HG03039 (cell line): ENCODE data around the gene GEMIN5.
A peak's percentile ranks its signal among the peaks of the same experiment; 100 is the strongest.

Experiments
- ATAC-seq: cut with Tn5 transposase; IDR thresholded peaks from one replicate; pipeline ENCODE4 v1.9.1; 2021; ENCODE audit warnings: mild to moderate bottlenecking, moderate library complexity; ENCODE audit not compliant: unreplicated experiment

The GEMIN5 gene

DNA sequence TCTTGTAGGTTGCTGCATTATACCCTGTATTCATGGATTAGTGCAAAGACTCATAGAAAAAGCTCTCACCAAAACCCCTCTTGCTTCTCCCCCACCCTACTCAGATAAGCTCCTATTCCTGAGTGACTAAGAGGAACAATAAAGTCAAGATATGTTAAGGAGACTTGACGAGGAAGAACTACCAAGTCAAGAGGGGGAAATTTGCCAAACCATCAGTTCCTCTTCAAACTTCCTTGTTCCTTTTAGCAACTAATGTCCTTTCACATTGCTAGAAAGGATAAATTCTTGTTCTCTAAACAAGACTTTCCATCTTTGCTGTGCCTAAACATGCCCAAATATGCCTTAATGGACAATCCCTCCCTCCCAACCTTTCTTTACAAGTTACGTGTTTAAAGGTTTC is 52.6 kb downstream of the GEMIN5 start:
- ATAC-seq, result no peak

DNA sequence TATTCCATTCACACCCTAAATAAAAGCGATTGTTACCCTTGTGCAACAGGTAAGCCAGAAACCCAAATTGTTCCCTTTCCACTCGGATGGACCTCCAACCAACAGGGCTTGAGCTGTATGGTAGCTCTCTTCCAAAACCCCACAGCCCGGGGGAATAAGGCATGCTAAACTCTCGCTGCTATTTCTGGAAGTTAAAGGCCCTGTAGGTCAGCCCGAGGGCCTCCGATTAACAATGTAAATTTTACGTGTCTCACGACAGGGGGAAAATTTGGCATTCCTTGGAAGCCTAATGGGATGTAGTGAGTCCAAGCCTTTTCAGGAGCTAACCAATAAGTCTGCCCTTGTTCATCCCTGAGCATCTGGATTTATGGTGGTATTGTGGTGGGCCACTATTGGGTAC is 53.6 kb downstream of the GEMIN5 start:
- ATAC-seq, result no peak

DNA sequence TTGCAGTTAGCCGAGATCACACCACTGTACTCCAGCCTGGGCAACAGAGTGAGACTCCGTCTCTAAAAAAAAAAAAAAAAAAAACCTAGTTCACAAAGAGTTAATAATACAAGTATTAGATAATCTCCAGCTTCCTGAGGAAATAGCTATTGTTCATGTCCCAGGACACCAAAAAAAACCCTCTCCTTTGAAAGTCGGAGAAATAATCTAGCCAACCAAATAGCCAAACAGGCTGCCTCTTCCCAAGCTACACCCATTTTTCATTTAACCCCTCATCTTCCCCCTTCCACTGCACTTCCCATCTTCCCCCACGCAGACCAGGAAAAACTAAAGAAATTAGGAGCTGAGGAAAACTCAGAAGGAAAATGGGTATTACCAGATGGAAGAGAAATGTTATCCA is 56.0 kb downstream of the GEMIN5 start:
- no peak for ATAC-seq

DNA sequence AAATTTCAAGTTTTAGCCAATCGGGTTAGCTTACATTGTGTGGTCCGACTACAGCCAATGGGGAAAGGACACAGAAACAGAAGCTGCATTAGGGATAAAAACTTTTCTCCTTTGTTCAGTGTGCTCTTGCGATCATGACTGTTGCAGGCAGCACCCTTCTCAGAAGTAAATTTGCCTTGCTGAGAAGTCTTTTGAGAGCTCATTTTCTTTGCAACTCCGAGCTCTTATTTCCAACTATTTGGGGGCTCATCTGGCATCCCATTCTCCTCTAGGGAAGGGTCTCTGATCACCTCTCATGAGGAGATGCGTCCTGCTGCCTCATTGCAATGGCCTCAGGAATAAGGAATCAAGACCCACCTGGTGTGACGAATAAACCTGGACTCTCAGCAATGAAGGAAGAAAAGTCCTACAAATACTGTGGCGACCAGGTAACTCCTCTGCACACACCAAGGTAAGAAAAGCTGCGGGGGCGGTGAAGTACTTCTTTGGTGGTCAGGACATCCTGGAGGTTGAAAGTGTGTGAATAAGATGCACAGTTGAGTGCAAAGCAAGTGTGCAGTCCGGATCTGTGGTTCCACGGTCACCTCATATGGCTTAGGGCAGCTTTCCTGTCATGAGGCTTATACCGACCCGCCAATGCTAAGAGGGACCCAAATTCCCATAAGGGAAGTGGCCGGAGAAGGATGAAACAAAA is 59.2 kb downstream of the GEMIN5 start:
- no peak for ATAC-seq

DNA sequence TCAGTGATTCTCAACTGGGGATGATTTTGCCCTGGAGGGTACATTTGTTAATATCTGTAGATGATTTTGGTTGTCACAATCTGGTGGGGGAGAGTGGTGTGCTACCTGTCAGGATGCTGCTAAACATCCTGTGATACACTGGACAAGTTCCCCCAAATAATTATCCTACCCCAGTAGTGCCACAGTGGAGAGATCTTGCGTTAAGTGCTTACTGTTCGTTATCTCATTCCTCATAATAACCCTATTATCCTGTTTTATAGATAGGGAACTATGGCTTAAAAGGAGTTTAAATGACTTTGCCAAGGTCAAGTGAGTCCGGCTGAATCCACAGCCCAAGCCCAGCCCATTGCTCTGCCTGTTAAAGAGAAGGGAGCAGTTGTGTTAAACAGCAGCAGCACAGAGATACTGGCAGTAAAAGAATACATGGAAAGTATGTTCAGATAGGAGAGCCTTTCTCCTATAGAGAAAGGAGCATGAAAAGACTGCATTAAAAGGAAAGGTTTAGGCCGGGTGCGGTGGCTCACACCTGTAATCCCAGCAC is 64.2 kb downstream of the GEMIN5 start:
- ATAC-seq, result no peak

DNA sequence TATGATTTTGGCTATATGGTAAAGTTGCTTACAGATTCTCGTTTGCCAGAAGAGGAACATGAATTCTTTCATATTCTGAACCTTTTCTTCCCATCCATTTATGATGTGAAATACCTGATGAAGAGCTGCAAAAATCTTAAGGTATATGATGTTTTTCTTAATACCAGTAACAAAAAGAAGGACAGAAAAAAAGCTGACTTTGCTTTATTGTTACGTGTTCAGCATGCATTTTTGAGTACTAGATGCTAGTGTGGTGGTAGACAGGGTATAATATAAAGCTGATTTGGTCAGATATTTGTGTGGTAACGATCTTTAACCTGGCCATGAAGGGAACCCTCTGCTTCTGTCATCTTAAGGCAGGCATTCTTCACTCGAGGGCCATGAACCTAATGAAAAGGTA is 66.3 kb downstream of the GEMIN5 start:
- no peak for ATAC-seq

DNA sequence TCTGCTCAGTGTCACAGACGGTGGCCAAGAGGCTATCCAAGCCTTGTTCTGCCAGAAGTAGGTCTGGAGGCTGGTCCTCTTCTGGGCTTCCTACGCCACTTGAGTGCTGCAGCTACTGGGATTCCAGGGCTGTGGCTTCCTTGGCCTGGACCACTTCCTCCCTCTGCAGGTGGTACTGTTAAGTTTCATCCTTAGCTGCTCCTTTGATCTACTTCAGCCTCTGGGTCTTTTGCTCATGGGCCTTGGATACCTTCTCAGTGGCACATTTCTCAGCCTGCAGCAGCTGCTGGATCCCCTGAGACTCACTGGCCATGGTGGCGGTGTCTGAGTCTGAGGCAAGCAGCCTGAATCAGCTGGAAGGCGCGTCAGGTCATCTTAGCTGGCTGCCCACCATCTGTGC is 69.3 kb downstream of the GEMIN5 start:
- ATAC-seq, result no peak

DNA sequence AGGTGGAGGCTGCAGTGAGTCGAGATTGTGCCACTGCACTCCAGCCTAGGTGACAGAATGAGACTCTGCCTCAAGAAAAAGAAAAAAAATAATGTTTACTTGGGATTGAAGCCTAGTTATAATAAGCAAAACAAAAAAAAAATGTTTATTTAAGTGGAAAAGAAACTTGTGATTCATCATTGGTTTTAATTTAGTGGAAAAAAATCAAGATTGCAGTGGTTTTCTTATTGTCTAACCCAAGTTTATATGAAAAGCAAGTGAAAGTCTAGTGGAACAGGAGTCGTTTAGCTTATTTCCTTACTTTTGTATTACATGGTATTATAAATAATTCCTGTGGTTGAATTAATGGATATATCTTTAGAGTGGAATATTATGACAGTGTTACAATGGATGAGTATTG is 71.2 kb downstream of the GEMIN5 start:
- ATAC-seq, result no peak

DNA sequence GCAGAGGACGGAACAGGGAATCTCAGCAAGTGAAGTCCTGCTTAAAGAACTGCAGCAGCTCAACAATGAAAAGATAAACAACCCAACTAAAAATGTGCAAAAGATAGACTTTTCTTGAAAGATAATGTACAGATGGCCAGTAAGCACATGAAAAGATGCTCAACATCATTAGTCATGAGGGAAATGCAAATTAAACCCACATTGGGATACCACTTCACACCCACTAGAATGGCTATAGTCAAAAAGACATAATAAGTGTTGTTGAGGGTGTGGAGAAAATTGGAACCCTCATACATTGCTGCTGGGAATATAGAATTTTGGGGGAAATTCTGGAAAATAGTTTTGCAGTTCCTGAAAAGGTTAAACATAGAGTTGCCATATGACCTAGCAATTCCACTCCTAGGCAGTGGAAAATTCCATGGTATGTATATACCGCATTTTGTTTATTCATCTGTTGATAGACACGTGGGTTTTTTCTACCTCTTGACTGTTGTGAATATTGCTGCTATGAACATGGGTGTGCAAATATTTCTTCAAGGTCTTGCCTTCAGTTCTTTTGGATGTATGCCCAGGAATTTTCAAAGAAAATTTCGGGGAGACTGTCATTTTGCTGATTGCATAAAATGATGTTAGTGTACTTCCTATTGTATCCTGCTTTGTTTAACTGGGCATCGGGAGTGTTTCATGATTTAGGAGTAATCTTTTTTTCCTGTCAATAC is 72.4 kb downstream of the GEMIN5 start:
- ATAC-seq, result no peak

DNA sequence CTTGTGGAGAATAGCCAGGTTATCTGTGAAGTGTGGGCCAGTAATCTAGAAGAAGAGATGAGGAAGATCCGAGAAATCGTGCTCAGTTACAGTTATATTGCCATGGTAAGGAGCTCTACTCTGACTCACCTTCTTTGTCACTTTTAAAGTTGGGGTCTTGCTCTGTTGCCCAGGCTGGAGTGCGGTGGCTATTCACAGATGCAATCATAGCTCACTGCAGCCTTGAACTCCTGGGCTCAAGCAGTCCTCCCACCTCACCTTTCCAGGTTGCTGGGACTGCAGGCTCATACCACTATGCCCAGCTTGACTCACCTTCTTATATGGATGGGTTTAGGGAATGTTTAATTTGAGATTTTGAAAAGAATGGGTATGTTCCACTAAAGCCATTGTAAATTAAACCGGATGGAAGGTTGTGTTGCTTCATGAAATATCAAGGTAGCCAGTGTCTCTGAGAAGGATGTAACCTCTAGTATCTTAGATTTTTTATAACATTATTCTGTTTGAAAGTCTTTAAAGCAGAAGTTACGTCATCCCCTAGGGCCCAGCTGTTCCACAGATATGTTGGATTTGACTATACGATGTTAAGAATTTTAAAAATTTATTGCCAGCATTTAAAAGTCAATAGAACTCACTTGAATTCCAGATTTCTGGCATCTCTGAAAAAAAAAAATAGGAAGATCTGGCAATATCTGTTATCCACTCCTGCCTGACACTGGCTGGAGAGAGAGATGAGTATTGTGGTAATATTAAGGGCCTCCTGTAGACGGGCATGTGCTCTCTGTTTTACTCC is 74.5 kb downstream of the GEMIN5 start:
- no peak for ATAC-seq

DNA sequence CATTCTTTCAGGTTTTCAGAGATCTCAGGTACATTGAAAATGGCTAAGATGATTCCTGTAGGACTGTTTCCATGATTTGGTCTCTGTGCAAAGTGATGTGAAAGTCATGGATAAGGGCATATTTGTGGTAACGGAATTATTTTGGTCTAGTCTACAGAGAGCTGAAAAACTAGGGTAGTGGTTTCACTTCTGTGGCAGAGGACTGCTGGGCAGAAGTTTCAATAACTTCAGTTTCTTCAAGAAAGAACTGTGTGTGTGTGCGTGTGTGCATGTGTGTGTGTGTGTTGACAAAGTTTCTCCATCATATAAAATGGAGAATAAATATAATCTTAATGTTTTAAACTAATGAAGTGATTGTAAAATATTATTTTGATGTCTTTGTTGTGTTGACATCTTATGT is 75.2 kb downstream of the GEMIN5 start:
- no peak for ATAC-seq

DNA sequence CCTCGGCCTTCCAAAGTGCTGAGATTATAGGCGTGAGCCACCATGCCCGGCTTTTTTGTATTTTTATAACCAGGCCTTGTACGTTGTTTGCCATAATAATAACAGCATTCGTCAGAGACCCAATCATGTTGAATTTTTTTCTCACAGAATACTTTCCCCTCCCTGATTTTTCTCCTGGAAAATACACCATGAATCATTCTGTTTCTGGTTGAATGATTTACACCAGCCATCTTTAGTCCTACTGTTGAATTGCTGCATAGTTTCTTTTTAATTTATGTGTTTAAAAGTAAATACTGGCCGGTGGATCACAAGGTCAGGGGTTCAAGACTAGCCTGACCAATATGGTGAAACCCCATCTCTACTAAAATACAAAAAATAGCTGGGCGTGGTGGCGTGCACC is 76.1 kb downstream of the GEMIN5 start:
- ATAC-seq, result no peak

DNA sequence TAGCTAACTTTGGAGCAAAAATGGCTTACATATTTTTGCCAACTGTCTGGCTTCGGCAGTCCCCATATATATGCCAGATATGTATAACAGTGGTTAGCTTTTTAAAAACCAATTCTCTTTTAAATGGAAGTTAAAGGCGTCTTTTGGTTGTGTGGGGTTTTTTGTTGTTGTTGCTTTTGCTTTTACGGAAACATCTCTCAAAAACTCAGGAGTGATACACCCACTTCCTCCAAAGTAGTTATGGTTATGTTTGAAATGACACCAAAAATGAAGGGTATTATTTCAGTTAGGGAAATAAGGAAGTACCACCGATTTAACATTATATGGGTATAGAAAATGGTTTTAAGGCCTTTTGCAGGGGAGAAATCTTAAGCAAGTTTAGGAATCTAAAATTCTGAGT is 77.2 kb downstream of the GEMIN5 start:
- no peak for ATAC-seq

DNA sequence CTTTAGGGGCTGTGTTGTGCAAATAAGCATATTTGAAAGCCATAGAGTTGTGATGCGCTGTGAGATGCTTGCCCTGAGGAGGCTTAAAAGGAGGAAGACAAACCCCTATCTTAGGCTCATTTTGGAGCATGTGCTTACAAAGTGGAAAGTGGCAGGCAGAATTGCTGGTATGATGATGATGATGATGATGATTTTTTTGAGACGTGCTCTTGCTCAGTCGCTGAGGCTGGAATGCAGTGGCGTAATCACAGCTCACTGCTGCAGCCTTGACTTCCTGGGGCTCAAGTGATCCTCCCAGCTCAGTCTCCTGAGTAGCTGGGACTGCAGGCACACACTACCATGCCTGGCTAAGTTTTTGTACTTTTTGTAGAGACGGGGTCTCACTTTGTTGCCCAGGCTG is 77.9 kb downstream of the GEMIN5 start:
- ATAC-seq, result no peak

DNA sequence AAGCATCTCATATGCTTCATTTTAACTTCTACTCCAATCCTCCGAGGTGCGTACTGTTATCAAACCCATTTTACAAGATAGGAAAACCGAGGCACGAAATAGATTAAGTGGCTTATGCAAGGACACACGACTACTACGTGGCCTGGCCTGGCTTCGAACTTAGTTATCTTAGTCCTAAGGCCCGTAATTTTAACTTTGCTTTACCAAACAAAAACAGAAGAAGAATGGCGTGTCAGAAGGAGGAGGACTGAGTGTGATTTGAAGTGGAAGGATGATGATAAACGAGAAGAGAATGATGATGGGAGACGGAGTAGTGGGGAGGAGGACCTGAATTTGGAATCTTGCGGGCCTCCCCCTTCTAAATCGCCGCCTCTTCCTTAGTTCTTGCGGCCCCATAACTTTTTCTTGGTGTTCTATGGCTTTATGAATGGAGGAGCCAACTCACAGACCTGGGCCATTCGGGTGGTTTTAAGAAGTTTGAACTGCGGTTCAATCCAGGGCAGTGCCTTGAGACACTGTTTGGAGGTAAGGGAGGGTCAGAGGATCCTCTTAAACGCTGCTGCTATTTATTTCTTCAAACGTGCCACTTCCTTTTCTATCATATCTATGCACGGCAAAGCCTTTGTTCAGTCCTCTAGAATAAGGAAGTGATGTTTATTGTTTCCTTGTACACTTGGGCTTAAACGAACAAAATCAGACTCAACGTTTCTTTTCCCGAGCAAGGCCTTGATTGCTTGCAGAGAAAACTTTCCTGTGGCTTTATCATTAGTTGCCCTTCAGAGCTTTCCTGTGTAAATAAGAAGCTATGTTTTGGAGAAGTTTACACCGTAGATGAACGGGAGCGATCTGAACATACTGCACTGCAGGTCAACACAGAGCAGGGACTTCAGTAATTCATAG is 78.8 kb downstream of the GEMIN5 start:
- ATAC-seq, result no peak

DNA sequence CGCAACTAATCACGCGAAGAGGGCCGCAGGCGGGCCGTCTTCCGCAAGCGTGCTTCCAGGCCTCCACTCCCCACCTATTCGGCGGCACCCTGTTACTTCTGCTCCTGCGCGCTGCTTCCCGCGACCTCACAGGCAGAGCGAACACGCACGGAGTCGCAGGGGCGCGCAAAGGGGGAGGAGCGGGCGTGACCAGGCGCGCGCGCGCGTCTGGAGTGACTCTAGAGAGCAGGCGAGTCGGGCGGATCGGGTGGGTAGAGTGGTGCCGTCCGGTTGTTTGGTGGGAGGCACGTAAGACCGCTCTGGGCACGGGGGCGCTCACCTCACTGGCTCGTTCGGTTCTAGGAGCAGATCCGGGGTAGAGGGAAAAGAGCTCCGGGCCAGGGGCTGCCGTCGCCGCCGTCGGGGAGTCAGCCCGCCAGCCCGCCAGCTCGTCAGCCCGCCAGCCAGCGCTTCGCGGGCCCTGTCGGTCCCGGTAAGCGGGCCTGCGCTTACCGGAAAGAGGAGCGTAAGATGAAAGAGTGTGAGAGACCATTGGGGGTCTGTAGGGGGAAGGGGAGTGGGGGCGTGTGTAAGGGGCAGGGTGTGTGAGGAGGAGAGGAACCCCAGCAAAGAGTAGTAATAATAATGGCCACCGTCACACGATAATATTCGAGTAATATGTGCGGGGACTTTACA is 79.6 kb downstream of the GEMIN5 start, which contains the start of gene CNOT8:
Gene CNOT8 (plus strand): TSS at position 331 of the 675 bp plus-strand sequence. CDS start 4,652 bp downstream, outside the sequence.
- ATAC-seq, result peak; percentile 83

DNA sequence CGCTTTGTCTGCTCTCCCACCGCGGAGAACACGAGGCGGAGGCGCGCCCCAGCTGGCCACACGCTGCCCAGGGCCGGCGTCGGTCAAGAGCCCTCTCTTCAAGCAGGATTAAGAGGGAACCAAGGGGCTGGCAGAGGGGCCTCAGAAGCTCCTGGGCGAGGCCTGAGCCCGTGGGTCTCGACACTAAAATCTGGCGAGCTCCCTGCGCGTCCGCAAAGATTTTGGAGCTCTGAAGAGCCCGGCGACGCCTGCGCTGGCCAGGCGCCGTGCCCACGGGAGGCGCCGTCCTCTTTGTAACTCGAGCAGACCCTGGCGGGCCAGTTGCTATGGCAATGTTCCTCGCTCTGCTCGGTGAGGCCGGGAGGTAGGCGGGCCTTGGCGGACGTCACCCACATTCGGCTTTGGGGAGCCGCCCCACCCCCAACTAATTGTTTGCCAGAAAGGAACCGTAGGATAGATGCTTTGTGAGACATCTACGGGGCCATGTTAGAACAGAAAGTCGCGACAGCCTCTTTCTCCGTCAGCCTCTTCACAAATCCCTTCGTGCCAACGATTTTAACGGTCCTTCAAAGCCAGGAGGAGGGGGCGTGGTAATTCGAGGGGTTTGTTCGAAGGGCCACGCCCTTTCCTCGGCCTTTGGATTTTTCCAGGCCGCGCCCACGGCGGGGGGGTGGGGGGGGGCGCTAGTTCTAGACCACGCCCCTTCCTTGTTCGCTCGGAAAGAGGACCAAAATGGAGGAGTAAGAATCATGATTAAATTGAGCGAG is 80.3 kb downstream of the GEMIN5 start:
- peak; percentile 48 for ATAC-seq

DNA sequence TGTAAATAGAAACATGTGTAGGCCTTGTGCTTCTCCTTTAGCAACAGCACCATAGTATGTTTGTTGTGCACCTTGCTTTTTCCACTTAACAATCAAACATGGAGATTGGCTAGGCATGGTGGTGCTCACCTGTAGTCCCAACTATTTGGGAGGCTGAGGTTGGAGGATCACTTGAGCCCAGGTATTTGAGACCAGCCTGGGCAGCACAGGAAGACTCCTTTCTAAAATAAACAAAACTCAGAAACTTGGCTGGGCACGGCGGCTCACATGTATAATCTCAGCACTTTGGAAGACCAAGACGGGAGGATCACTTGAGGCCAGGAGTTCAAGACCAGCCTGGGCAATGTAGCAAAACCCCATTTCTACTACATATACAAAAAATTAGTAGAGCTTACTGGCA is 86.7 kb downstream of the GEMIN5 start:
- ATAC-seq, result no peak
